ENCODE results near the gene RAET1G. TPM values are rescaled to one million over a fixed set of nuclear protein-coding genes. Genes with fewer than 3 reads are reported as not detected.

Gene RAET1G
- total and polyA plus RNA-seq, 2 of the 13 experiments (the other 11 are each of a cell fraction or from before 2014, with no cell fraction given), result not detected

- TF ChIP-seq BATF2 (CRISPR knock-in tag; IDR thresholded peaks at IDR 0.05) (no peak), ZNF646 (CRISPR knock-in tag; IDR thresholded peaks at IDR 0.05) (0 out of 2 replicates have a peak, but pooled peaks have one; percentile 46), EHMT2 (IDR thresholded peaks at IDR 0.05; ENCODE audit: borderline replicate concordance, low read depth, low read length) (no peak), TBX2 (CRISPR knock-in tag; IDR thresholded peaks at IDR 0.05; ENCODE audit: borderline replicate concordance) (no peak), ZNF431 (CRISPR knock-in tag; IDR thresholded peaks at IDR 0.05; ENCODE audit: borderline replicate concordance, low read depth) (no peak), CENPX (CRISPR knock-in tag; IDR thresholded peaks at IDR 0.05) (no peak), DBP (CRISPR knock-in tag; IDR thresholded peaks at IDR 0.05; ENCODE audit: not compliant biosample characterization) (no peak), ZNF572 (CRISPR knock-in tag; IDR thresholded peaks at IDR 0.05) (no peak), ZNF383 (CRISPR knock-in tag; IDR thresholded peaks at IDR 0.05; ENCODE audit: borderline replicate concordance) (no peak), CCDC6 (CRISPR knock-in tag; IDR thresholded peaks at IDR 0.05) (no peak), NCOA2 (CRISPR knock-in tag; IDR thresholded peaks at IDR 0.05) (no peak), GATAD2A (CRISPR knock-in tag; IDR thresholded peaks at IDR 0.05) (0 out of 2 replicates have a peak, but pooled peaks have one; percentile 47), MAF1 (CRISPR knock-in tag; IDR thresholded peaks at IDR 0.05; ENCODE audit: borderline replicate concordance) (no peak), MED13 (CRISPR knock-in tag; IDR thresholded peaks at IDR 0.05) (no peak), ZNF83 (CRISPR knock-in tag; IDR thresholded peaks at IDR 0.05; ENCODE audit: borderline replicate concordance) (no peak), FOXO4 (CRISPR knock-in tag; conservative IDR thresholded peaks at IDR 0.05) (0 out of 2 replicates have a peak, but pooled peaks have one; percentile 84), KDM3A (CRISPR knock-in tag; IDR thresholded peaks at IDR 0.05; ENCODE audit: low read depth) (no peak), PATZ1 (CRISPR knock-in tag; IDR thresholded peaks at IDR 0.05) (no peak)
These were observed 54.9 kb downstream of the RAET1G start (continued) for GRCh38 chr6:149867876-149868640.
